Activated CD4-positive, alpha-beta T cell treated with anti-CD3 and anti-CD28 coated beads, Interleukin-2, amount 50 U/mL, for 24 hours (primary cell): Measurements from ENCODE around the gene UMPS.

Experiments used
- DNase-seq, 2 donors: peaks; one replicate each; pipeline ENCODE4 v3.0.0-alpha.2; 2020; ENCODE audit warnings: low read depth in 1 of 2, low spot score in 1 of 2

UMPS gene

DNA sequence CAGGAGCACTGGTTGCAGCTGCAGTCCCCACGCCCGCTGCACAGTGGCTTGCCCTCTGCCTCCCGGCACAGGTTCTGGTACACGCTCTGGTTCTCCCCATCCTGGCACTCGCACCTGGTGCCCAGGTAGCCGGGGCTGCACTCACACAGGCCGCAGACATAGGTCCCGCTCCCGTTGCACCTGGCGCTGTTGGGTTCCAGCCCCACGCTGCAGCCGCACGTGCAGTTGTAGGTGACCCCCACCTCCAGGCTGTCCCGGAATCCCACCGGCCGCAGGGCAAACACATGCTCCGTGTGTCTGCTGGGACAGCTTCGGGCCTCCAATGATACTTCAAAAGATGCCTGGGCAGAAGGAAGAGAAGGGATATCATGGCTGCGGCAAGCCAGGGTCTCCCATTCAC is 66.2 kb downstream of the UMPS start:
- no peak for DNase-seq

DNA sequence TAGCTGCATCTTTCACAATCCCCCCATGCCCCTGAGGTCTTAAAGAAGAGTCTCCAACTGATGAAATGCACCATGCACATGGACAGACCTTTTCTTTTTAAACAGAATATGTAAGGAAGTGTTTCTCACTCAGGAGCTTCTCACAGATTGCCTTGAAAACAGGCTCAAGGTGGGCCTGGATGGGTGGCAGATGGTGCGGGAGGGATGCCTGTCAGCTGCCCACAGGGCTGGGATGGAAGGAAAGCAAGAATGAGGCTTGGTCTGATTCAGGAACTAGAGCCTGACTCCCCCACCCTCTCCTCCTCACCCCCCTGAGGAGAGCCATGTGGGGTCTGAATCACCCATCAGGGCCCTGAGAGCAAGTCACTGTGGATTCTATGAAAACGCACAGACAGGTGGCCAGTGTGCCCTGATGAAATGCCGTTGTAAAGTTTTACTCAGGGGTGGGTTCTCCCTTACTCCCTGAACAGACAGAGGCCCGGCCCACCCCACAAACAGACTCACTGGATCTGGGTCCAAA is 67.2 kb downstream of the UMPS start:
- DNase-seq, result no peak
